Measurements from ENCODE around the gene ZNF823. TPM values are rescaled to one million over a fixed set of nuclear protein-coding genes. Genes with fewer than 3 reads are reported as not detected.

ZNF823 gene
- polyA plus RNA-seq, 4 donors: 6.4 to 13.5 (median 10.3) TPM

GRCh38 chr19:11737964-11738745 lies 591 bp downstream of the ZNF823 start:
- DNase-seq (ENCODE audit: low read depth in 4 of 4, low spot score in 3 of 4): peak; percentile 12 to 19 (median 14)

- no peak for DNase-seq (ENCODE audit: low read depth in 4 of 4, low spot score in 3 of 4)
Observed at GRCh38 chr19:11736696-11737095, 2.0 kb downstream of the ZNF823 start.

DNA sequence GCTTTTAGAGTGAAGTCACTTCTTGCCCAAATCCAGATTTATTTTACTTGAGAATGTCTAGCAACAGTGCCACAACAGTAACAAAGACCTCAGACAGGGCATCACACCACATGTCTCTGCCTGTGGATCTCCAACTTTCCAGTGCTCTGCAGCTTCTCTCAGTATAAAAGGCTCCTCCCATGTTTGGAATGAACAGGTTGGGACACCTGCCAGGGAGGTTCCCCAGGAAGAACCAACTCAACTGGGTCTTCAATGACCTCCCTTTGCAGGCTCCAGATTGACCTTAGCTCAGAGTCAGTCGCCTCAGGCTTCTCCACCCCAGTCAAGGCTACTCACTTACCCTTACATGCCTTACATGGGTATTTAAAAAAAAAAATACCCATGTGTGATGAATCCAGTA lies 3.4 kb downstream of the ZNF823 start:
- no peak for DNase-seq (ENCODE audit: low read depth in 4 of 4, low spot score in 3 of 4)

GRCh38 chr19:11729586-11729985 lies 9.2 kb downstream of the ZNF823 start:
- DNase-seq (ENCODE audit: low read depth in 4 of 4, low spot score in 3 of 4): no peak

- no peak for DNase-seq (ENCODE audit: low read depth in 4 of 4, low spot score in 3 of 4)
Observed at GRCh38 chr19:11722414-11722813, 16.3 kb downstream of the ZNF823 start.

DNA sequence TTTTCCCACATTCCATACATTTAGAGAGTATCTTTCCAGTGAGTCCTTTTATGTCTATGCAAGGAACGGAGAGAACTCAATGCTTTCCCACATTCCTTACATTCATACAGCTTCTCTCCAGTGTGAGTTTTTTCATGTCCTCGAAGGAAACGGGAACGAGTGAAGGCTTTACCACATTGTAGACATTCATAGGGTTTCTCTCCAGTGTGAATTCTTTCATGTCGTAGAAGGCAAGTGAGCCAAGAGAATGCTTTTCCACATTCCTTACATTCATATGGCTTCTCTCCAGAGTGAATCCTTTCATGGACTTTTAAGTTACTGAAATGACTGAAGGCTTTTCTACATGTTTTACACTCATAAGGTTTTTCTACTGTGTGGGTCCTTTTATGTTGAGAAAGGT lies 17.1 kb downstream of the ZNF823 start:
- DNase-seq (ENCODE audit: low read depth in 4 of 4, low spot score in 3 of 4): no peak

- DNase-seq (ENCODE audit: low read depth in 4 of 4, low spot score in 3 of 4): no peak
Observed at GRCh38 chr19:11710313-11710712, 28.4 kb downstream of the ZNF823 start.

DNA sequence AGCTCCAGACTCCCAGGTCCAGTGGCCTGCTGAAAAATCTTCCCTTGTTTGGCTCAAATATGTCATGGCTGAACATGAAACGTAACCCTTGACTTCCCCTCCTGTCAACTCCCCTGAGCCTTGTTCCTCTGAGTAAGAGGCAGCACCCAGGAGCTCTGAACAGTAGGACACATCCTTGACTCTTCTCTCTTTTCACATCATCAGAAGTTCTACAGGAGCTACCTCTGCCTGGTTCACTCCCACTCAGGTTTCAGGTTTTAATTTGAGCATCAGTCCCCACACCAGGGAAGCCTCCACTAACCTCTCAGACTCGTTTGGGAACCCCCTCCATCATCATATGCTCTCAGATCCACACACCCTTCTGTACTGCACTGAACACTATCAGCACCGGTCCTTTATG lies 30.3 kb downstream of the ZNF823 start:
- no peak for DNase-seq (ENCODE audit: low read depth in 4 of 4, low spot score in 3 of 4)

GRCh38 chr19:11705474-11705873 lies 33.3 kb downstream of the ZNF823 start:
- DNase-seq (ENCODE audit: low read depth in 4 of 4, low spot score in 3 of 4): no peak

DNA sequence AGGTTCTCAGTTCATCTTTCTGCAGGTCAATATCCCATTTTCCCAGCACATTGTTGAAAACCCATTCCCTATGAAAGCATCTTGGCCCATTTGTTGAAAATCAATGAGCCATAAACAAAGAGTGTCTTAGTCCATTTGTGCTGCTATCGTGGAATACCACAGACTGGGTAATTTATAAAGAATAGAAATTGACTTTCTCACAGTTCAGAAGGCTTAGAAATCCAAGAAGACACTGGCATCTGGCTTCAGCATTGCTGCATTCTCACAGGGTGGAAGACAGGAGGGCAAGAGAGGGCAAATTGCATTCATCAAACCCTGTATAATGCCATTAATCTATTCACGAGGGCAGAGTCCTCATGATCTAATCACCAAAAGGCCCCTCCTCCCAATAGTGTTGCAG lies 34.1 kb downstream of the ZNF823 start:
- DNase-seq (ENCODE audit: low read depth in 4 of 4, low spot score in 3 of 4): no peak

DNA sequence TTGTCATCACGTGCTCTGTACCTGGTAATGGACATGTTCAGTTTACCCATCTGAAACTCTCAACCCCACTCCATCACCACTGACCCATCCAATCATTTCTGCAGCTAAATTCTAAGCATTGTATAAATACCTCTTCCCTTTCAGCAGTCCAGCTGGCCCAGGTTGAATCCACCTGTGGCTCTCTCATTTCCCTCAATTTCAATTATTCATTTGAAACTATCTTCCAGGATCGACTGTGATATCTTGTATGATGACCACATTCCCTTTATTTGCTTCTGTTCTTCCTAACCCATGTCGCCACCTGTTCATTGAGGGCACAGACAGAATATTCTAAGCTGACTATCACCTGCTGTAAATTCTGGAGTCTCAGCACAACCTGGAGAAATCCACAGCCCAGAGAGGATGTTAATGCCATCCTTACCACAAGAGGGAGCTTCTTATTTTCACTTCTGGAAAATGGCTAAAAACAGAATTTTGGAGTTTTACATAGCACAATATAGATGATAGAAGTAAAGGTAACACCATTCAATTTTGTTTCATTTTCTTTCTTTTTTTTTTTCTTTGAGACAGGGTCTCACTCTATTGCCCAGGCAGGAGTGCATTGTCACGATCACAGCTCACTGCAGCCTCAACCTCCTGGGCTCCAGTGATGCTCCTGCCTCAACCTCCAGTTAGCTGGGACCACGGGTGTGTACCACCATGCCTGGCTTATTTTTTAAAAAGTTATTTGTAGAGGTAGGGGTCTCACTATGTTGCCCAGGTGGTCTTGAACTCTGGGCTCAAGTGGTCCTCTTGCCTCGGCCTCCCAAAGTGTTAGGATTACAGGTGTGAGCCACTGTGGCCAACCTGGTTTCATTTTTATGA lies 38.6 kb downstream of the ZNF823 start:
- DNase-seq (ENCODE audit: low read depth in 4 of 4, low spot score in 3 of 4): no peak

GRCh38 chr19:11698231-11698630 lies 40.5 kb downstream of the ZNF823 start:
- DNase-seq (ENCODE audit: low read depth in 4 of 4, low spot score in 3 of 4): no peak

- no peak for DNase-seq (ENCODE audit: low read depth in 4 of 4, low spot score in 3 of 4)
Observed at GRCh38 chr19:11697284-11697855, 41.4 kb downstream of the ZNF823 start.

GRCh38 chr19:11694533-11695439 lies 44.0 kb downstream of the ZNF823 start:
- peak; percentile 87 to 94 (median 92) for DNase-seq (ENCODE audit: low read depth in 4 of 4, low spot score in 3 of 4)

- DNase-seq (ENCODE audit: low read depth in 4 of 4, low spot score in 3 of 4): no peak
Observed at GRCh38 chr19:11693505-11694499, 44.9 kb downstream of the ZNF823 start.

DNA sequence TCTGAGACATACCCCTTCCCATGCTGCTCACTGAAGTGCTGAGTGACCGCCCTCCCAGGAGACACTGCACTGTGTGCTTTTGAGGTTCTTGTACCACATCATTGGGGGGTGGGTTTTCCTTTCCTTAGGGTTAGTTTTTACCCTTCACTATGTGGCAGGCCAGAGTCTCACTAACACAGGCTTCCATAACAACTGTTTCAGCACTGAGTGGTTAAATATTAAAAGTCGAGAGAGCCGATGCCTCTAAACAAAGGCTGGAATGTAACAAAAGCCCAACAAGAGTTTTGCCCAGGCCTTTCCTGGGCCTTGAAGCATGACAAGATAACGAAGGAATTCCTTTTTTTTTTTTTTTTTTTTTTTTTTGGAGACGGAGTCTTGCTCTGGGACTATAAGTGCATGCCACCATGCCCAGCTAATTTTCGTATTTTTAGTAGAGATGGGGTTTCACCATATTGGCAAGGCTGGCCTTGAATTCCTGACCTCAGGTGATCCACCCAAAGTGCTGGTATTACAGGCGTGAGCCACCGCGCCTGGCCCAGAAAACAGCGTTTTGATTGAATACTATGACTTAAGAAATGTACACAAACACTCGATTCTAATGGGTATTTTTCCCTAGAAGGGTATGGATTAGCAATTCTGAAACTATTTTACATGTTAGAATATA lies 46.5 kb downstream of the ZNF823 start:
- DNase-seq (ENCODE audit: low read depth in 4 of 4, low spot score in 3 of 4): peak in 1 of 4 donors; percentile 26

- DNase-seq (ENCODE audit: low read depth in 4 of 4, low spot score in 3 of 4): no peak
Observed at GRCh38 chr19:11685676-11686650, 52.8 kb downstream of the ZNF823 start.
